ENCODE data around the gene ZFP82. TPM values are rescaled to one million over a fixed set of nuclear protein-coding genes. Genes with fewer than 3 reads are reported as not detected.

ZFP82 gene
- total RNA-seq, 1 donor from 2014 or later = 16.1 TPM

DNA sequence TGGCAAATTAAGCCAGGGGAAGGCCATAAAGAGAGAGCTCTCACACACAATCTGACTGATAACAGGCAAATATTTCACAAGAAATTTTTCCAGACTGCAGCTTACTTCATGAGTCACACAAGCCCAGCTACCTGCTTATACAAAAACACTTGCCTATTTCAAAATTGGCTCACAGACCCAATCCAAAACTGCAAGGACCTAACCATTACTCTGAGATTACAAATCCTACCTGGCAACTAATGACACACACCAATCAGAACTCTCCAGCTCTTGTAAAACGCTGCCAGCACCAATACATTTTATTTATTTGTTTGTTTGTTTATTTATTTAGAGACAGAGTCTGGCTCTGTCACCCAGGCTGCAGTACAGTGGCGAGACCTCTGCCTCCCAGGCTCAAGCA is 18.1 kb upstream of the ZFP82 start:
- DNase-seq = no peak
- peaks cover 10% of the 10 kb centered on the region for H3K36me3 Mint-ChIP-seq (ENCODE audit: unreplicated experiment)
- H3K27ac Mint-ChIP-seq (ENCODE audit: unreplicated experiment) = no peak overlapping the region
- peaks cover 9% of the 10 kb centered on the region for H3K9me3 Mint-ChIP-seq (ENCODE audit: unreplicated experiment)
- TF ChIP-seq CTCF (IDR thresholded peaks at IDR 0.05; ENCODE audit: partially characterized antibody, unreplicated experiment) = no peak
- no peaks in the 10 kb centered on the region for H3K4me1 Mint-ChIP-seq (ENCODE audit: low read depth, unreplicated experiment)
- H3K27me3 Mint-ChIP-seq (ENCODE audit: unreplicated experiment) = peaks cover 2% of the 10 kb centered on the region
- no peak overlapping the region for H3K4me3 Mint-ChIP-seq (ENCODE audit: unreplicated experiment)

GRCh38 chr19:36423925-36424324 is 5.5 kb upstream of the ZFP82 start:
- no peak for DNase-seq
- H3K27ac Mint-ChIP-seq (ENCODE audit: unreplicated experiment) = no peak overlapping the region
- H3K36me3 Mint-ChIP-seq (ENCODE audit: unreplicated experiment) = peaks cover 11% of the 10 kb centered on the region
- H3K9me3 Mint-ChIP-seq (ENCODE audit: unreplicated experiment) = peaks cover 2% of the 10 kb centered on the region
- no peak overlapping the region for H3K4me3 Mint-ChIP-seq (ENCODE audit: unreplicated experiment)
- no peak for TF ChIP-seq CTCF (IDR thresholded peaks at IDR 0.05; ENCODE audit: partially characterized antibody, unreplicated experiment)
- H3K27me3 Mint-ChIP-seq (ENCODE audit: unreplicated experiment) = peaks cover 11% of the 10 kb centered on the region
- H3K4me1 Mint-ChIP-seq (ENCODE audit: low read depth, unreplicated experiment) = no peaks in the 10 kb centered on the region

- DNase-seq = no peak
- TF ChIP-seq CTCF (IDR thresholded peaks at IDR 0.05; ENCODE audit: partially characterized antibody, unreplicated experiment) = no peak
- H3K27me3 Mint-ChIP-seq (ENCODE audit: unreplicated experiment) = peaks cover 10% of the 10 kb centered on the region
- H3K27ac Mint-ChIP-seq (ENCODE audit: unreplicated experiment) = no peak overlapping the region
- H3K36me3 Mint-ChIP-seq (ENCODE audit: unreplicated experiment) = peaks cover 8% of the 10 kb centered on the region
- peaks cover 1% of the 10 kb centered on the region for H3K4me1 Mint-ChIP-seq (ENCODE audit: low read depth, unreplicated experiment)
- H3K4me3 Mint-ChIP-seq (ENCODE audit: unreplicated experiment) = peak overlapping the region; percentile 73
- H3K9me3 Mint-ChIP-seq (ENCODE audit: unreplicated experiment) = peaks cover 17% of the 10 kb centered on the region
These were observed 3.5 kb upstream of the ZFP82 start for GRCh38 chr19:36421749-36422481.

GRCh38 chr19:36420961-36421748 is 2.7 kb upstream of the ZFP82 start:
- Mint-ChIP-seq H3K9me3 (ENCODE audit: unreplicated experiment) (peaks cover 17% of the 10 kb centered on the region), H3K4me1 (ENCODE audit: low read depth, unreplicated experiment) (peaks cover 1% of the 10 kb centered on the region), H3K27me3 (ENCODE audit: unreplicated experiment) (peaks cover 10% of the 10 kb centered on the region), H3K4me3 (ENCODE audit: unreplicated experiment) (peak overlapping the region; percentile 73), H3K27ac (ENCODE audit: unreplicated experiment) (no peak overlapping the region), H3K36me3 (ENCODE audit: unreplicated experiment) (peaks cover 7% of the 10 kb centered on the region)
- TF ChIP-seq CTCF (IDR thresholded peaks at IDR 0.05; ENCODE audit: partially characterized antibody, unreplicated experiment) = no peak
- peak; percentile 55 for DNase-seq

Data from glutamatergic neuron (in vitro differentiated cells).